ENCODE results near the gene USP17L30. TPM values are rescaled to one million over a fixed set of nuclear protein-coding genes. Genes with fewer than 3 reads are reported as not detected.

The USP17L30 gene, protein sequence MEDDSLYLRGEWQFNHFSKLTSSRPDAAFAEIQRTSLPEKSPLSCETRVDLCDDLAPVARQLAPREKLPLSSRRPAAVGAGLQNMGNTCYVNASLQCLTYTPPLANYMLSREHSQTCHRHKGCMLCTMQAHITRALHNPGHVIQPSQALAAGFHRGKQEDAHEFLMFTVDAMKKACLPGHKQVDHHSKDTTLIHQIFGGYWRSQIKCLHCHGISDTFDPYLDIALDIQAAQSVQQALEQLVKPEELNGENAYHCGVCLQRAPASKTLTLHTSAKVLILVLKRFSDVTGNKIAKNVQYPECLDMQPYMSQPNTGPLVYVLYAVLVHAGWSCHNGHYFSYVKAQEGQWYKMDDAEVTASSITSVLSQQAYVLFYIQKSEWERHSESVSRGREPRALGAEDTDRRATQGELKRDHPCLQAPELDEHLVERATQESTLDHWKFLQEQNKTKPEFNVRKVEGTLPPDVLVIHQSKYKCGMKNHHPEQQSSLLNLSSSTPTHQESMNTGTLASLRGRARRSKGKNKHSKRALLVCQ
- total RNA-seq: not detected in 2 replicates

GRCh38 chr4:9362829-9363228, at the start of gene USP17L30:
USP17L30 (plus strand) TSS chr4:9363129; CDS start chr4:9363129, 0 bp downstream.

GRCh38 chr4:9324865-9325264, 38.1 kb upstream of the USP17L30 start, which contains the start of gene USP17L24:
USP17L24 (plus strand) TSS chr4:9325165; CDS start chr4:9325165, 0 bp downstream.

DNA sequence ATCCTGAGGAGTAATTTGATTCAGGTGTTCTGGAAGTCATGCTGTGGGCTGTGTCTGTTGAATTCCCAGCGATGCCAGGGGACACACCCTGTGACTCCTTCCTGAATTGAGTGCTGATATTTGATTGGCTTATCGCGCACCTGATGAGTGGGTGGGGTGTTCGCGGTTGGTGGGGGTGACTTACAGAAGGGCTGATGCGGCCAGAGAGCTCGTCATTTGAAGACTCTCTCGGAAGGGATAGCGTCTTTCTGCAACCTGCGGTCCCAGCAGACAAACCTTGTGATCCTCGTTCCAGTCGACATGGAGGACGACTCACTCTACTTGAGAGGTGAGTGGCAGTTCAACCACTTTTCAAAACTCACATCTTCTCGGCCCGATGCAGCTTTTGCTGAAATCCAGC, 33.3 kb upstream of the USP17L30 start, which contains the start of gene USP17L25:
USP17L25 (plus strand) TSS at position 301 of the 400 bp plus-strand sequence; CDS start at position 301, 0 bp downstream.

DNA sequence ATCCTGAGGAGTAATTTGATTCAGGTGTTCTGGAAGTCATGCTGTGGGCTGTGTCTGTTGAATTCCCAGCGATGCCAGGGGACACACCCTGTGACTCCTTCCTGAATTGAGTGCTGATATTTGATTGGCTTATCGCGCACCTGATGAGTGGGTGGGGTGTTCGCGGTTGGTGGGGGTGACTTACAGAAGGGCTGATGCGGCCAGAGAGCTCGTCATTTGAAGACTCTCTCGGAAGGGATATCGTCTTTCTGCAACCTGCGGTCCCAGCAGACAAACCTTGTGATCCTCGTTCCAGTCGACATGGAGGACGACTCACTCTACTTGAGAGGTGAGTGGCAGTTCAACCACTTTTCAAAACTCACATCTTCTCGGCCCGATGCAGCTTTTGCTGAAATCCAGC, 28.6 kb upstream of the USP17L30 start, which contains the start of gene USP17L26:
USP17L26 (plus strand) TSS at position 301 of the 400 bp plus-strand sequence; CDS start at position 301, 0 bp downstream.

DNA sequence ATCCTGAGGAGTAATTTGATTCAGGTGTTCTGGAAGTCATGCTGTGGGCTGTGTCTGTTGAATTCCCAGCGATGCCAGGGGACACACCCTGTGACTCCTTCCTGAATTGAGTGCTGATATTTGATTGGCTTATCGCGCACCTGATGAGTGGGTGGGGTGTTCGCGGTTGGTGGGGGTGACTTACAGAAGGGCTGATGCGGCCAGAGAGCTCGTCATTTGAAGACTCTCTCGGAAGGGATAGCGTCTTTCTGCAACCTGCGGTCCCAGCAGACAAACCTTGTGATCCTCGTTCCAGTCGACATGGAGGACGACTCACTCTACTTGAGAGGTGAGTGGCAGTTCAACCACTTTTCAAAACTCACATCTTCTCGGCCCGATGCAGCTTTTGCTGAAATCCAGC, 23.8 kb upstream of the USP17L30 start, which contains the start of gene USP17L5:
USP17L5 (plus strand) TSS at position 301 of the 400 bp plus-strand sequence; CDS start at position 301, 0 bp downstream.

GRCh38 chr4:9343848-9344247, 19.1 kb upstream of the USP17L30 start, which contains the start of gene USP17L27:
USP17L27 (plus strand) TSS chr4:9344148; CDS start chr4:9344148, 0 bp downstream.

DNA sequence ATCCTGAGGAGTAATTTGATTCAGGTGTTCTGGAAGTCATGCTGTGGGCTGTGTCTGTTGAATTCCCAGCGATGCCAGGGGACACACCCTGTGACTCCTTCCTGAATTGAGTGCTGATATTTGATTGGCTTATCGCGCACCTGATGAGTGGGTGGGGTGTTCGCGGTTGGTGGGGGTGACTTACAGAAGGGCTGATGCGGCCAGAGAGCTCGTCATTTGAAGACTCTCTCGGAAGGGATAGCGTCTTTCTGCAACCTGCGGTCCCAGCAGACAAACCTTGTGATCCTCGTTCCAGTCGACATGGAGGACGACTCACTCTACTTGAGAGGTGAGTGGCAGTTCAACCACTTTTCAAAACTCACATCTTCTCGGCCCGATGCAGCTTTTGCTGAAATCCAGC, 14.3 kb upstream of the USP17L30 start, which contains the start of gene USP17L28:
USP17L28 (plus strand) TSS at position 301 of the 400 bp plus-strand sequence; CDS start at position 301, 0 bp downstream.

GRCh38 chr4:9353338-9353737, 9.6 kb upstream of the USP17L30 start, which contains the start of gene USP17L29:
USP17L29 (plus strand) TSS chr4:9353638; CDS start chr4:9353638, 0 bp downstream.

Other genes starting within 250 kb of the USP17L30 start
- gene FAM90A26, start 192.7 kb upstream of the USP17L30 start, total RNA-seq: not detected in 2 replicates
- gene USP17L10, start 152.5 kb upstream of the USP17L30 start, total RNA-seq: not detected in 2 replicates
- not detected in 2 replicates for gene USP17L11, start 147.7 kb upstream of the USP17L30 start, total RNA-seq
- gene USP17L12, start 143.0 kb upstream of the USP17L30 start, total RNA-seq: not detected in 2 replicates
- gene USP17L13, start 138.2 kb upstream of the USP17L30 start, total RNA-seq: not detected in 2 replicates
- not detected in 2 replicates for gene USP17L15, start 128.7 kb upstream of the USP17L30 start, total RNA-seq
- not detected in 2 replicates for gene USP17L17, start 119.2 kb upstream of the USP17L30 start, total RNA-seq
- gene USP17L18, start 114.5 kb upstream of the USP17L30 start, total RNA-seq: not detected in 2 replicates
- gene USP17L19, start 109.8 kb upstream of the USP17L30 start, total RNA-seq: not detected in 2 replicates
- not detected in 2 replicates for gene USP17L20, start 105.0 kb upstream of the USP17L30 start, total RNA-seq
- gene USP17L21, start 100.3 kb upstream of the USP17L30 start, total RNA-seq: not detected in 2 replicates
- not detected in 2 replicates for gene USP17L22, start 95.5 kb upstream of the USP17L30 start, total RNA-seq
- gene USP17L24, start 38.0 kb upstream of the USP17L30 start, total RNA-seq: not detected in 2 replicates
- not detected in 2 replicates for gene USP17L25, start 33.2 kb upstream of the USP17L30 start, total RNA-seq
- gene USP17L26, start 28.5 kb upstream of the USP17L30 start, total RNA-seq: not detected in 2 replicates
- gene USP17L5, start 23.7 kb upstream of the USP17L30 start, total RNA-seq: not detected in 2 replicates
- not detected in 2 replicates for gene USP17L27, start 19.0 kb upstream of the USP17L30 start, total RNA-seq
- gene USP17L28, start 14.2 kb upstream of the USP17L30 start, total RNA-seq: not detected in 2 replicates
- not detected in 2 replicates for gene USP17L29, start 9.5 kb upstream of the USP17L30 start, total RNA-seq
- gene DEFB131A, start 81.3 kb downstream of the USP17L30 start, total RNA-seq: not detected in 2 replicates